ENCODE data around the gene TMPRSS13. TPM values are rescaled to one million over a fixed set of nuclear protein-coding genes. Genes with fewer than 3 reads are reported as not detected.

TMPRSS13 gene
- total RNA-seq, 1 experiment from 2014 or later = 0.50 TPM

GRCh38 chr11:117933930-117934329, 4.7 kb upstream of the TMPRSS13 start:
- Histone ChIP-seq H2BK120ac (ENCODE audit: low read depth, low read length, poor library complexity, severe bottlenecking) (no peak overlapping the region), H3K9ac (ENCODE audit: extremely low read depth, insufficient read length, low read length) (no peak overlapping the region), H3K27me3 (ENCODE audit: insufficient read depth, low read length) (no peaks in the 10 kb centered on the region), H3K18ac (ENCODE audit: insufficient read length, low read depth, low read length) (no peak overlapping the region), H3T11ph (ENCODE audit: low read length) (no peak overlapping the region), H3K14ac (ENCODE audit: insufficient read depth, low read length) (no peak overlapping the region), H2BK5ac (ENCODE audit: insufficient read length, low read length) (no peak overlapping the region), H3K4me2 (ENCODE audit: insufficient read depth, insufficient read length, low read length) (no peak overlapping the region), H3K56ac (ENCODE audit: insufficient read length, low read depth, low read length) (no peak overlapping the region), H4K91ac (ENCODE audit: insufficient read length, low read depth, low read length) (no peak overlapping the region), H4K5ac (ENCODE audit: insufficient read length, low read depth, low read length) (no peak overlapping the region), H2AFZ (ENCODE audit: low read length) (no peak overlapping the region), H3K27ac (ENCODE audit: insufficient read length, low read depth, low read length) (no peak overlapping the region), H2BK12ac (ENCODE audit: insufficient read length, low read depth, low read length) (no peak overlapping the region), H3K4me1 (ENCODE audit: insufficient read depth, low read length) (peaks cover 3% of the 10 kb centered on the region; the same call in 1 of the 2 replicates), H3K9me3 (ENCODE audit: control insufficient read depth, low read depth, low read length) (no peaks in the 10 kb centered on the region), H3K23ac (ENCODE audit: insufficient read length, low read depth, low read length) (no peak overlapping the region), H2BK15ac (ENCODE audit: low read depth, low read length) (no peak overlapping the region), H2AK5ac (ENCODE audit: insufficient read length, low read length) (no peak overlapping the region), H3K23me2 (ENCODE audit: insufficient read length, low read depth, low read length, poor library complexity, severe bottlenecking) (no peaks in the 10 kb centered on the region), H2BK20ac (ENCODE audit: low read depth, low read length, poor library complexity, severe bottlenecking) (no peak overlapping the region), H3K79me2 (ENCODE audit: insufficient read depth, low read length) (no peaks in the 10 kb centered on the region), H3K79me1 (ENCODE audit: insufficient read depth, low read depth, low read length, poor library complexity, severe bottlenecking) (no peaks in the 10 kb centered on the region), H3K4ac (ENCODE audit: low read depth, low read length) (no peak overlapping the region), H4K20me1 (ENCODE audit: control insufficient read depth, insufficient read depth, insufficient read length) (no peaks in the 10 kb centered on the region), H4K8ac (replicated peaks; ENCODE audit: insufficient read length, low read depth, low read length) (no peak overlapping the region)
- H3K4me3 Mint-ChIP-seq = no peak overlapping the region
- peak; percentile 33; the same call in 1 of the 3 replicates for TF ChIP-seq CTCF (conservative IDR thresholded peaks at IDR 0.05)
- H3K4me1 Mint-ChIP-seq = peaks cover 36% of the 10 kb centered on the region in 2 experiments
- DNase-seq = peak; percentile 40
- WGBS (ENCODE audit: extremely low coverage, insufficient read length, low lambda C conversion rate) = no CpG with 5 or more reads among the region's 5 CpGs
- H3K9me3 Mint-ChIP-seq = no peaks in the 10 kb centered on the region
- peaks cover 6% of the 10 kb centered on the region for H3K27me3 Mint-ChIP-seq (ENCODE audit: low read depth)
- H3K27ac Mint-ChIP-seq = no peak overlapping the region; a peak in 1 of 7 replicates
- H3K36me3 Mint-ChIP-seq (ENCODE audit: insufficient read depth in 1 of 3, low read depth in 3 of 3) = no peaks in the 10 kb centered on the region
